ENCODE measurements around the gene ADGRB2. TPM values are rescaled to one million over a fixed set of nuclear protein-coding genes. Genes with fewer than 3 reads are reported as not detected.

ADGRB2 gene
- total RNA-seq, 4 donors from 2014 or later = 3.3 to 39.1 (median 17.2) TPM

GRCh38 chr1:31789259-31790065, 25.3 kb upstream of the ADGRB2 start:
- no peaks in the 10 kb centered on the region for H3K27me3 ChIP-seq
- no peaks in the 10 kb centered on the region for H3K9me3 ChIP-seq
- no peaks in the 10 kb centered on the region for H3K36me3 ChIP-seq
- peak overlapping the region; percentile 63 to 77 (median 65) for H3K4me3 ChIP-seq
- TF ChIP-seq CTCF (IDR thresholded peaks at IDR 0.05) (peak; percentile 94 to 98 (median 95)), POLR2A (IDR thresholded peaks at IDR 0.05) (no peak)
- peak overlapping the region; percentile 77 to 85 (median 78) for H3K27ac ChIP-seq
- H3K4me1 ChIP-seq = peaks cover 0 to 9% (median 2%) of the 10 kb centered on the region in 4 donors
- peak; percentile 98 to 100 (median 99) for DNase-seq

DNA sequence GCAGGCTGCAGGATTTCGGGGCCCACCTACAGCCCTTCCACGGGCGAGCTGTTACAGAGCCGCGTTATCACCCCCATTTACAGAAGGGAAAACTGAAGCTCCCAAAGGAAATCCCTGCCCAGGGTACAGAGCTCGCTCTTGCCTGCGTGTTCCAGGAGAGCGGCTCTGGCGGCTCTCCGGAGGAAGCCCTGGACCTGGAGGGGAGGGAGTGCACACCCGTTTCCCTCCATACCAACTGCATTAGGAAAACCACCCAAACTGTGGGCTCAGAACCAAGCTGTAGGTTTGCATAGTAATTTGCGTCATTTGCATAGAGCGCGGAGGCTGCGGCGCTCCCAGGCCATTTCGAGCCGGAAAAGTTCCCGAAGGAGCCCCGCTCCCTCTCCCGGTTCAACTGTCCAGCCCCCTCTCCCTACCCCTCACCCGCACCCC, 24.7 kb upstream of the ADGRB2 start:
- DNase-seq = no peak
- Histone ChIP-seq H3K27ac (peak overlapping the region; percentile 77 to 85 (median 78)), H3K36me3 (no peaks in the 10 kb centered on the region), H3K27me3 (no peaks in the 10 kb centered on the region), H3K4me1 (peaks cover 0 to 9% (median 2%) of the 10 kb centered on the region in 4 donors), H3K4me3 (peak overlapping the region; percentile 63 to 77 (median 65)), H3K9me3 (no peaks in the 10 kb centered on the region)
- TF ChIP-seq POLR2A (IDR thresholded peaks at IDR 0.05) (no peak), CTCF (IDR thresholded peaks at IDR 0.05) (no peak)

- TF ChIP-seq POLR2A (IDR thresholded peaks at IDR 0.05) (peak; percentile 42 to 54), CTCF (IDR thresholded peaks at IDR 0.05) (no peak)
Observed at GRCh38 chr1:31788138-31788824, 24.1 kb upstream of the ADGRB2 start.

GRCh38 chr1:31787786-31788137, 23.6 kb upstream of the ADGRB2 start:
- Histone ChIP-seq H3K4me3 (peak overlapping the region in 2 of 4 donors; percentile 63 to 64), H3K4me1 (peaks cover 0 to 9% (median 2%) of the 10 kb centered on the region in 4 donors), H3K27me3 (no peaks in the 10 kb centered on the region), H3K36me3 (no peaks in the 10 kb centered on the region), H3K27ac (peak overlapping the region; percentile 77 to 85 (median 78)), H3K9me3 (no peaks in the 10 kb centered on the region)
- TF ChIP-seq POLR2A (IDR thresholded peaks at IDR 0.05) (no peak), CTCF (IDR thresholded peaks at IDR 0.05) (no peak)
- no peak for DNase-seq

More at GRCh38 chr1:31788138-31788824, 24.1 kb upstream of the ADGRB2 start:
- peak; percentile 96 to 98 (median 96) for DNase-seq
- Histone ChIP-seq H3K4me3 (peak overlapping the region; percentile 63 to 77 (median 65)), H3K36me3 (no peaks in the 10 kb centered on the region), H3K4me1 (peaks cover 0 to 9% (median 2%) of the 10 kb centered on the region in 4 donors), H3K27ac (peak overlapping the region; percentile 77 to 85 (median 78)), H3K27me3 (no peaks in the 10 kb centered on the region), H3K9me3 (no peaks in the 10 kb centered on the region)

GRCh38 chr1:31787261-31787660, 23.1 kb upstream of the ADGRB2 start:
- Histone ChIP-seq H3K4me3 (no peak overlapping the region), H3K27ac (peak overlapping the region in 2 of 4 donors; percentile 77 to 85), H3K9me3 (no peaks in the 10 kb centered on the region), H3K36me3 (no peaks in the 10 kb centered on the region), H3K4me1 (peaks cover 0 to 11% (median 2%) of the 10 kb centered on the region in 4 donors), H3K27me3 (no peaks in the 10 kb centered on the region)
- peak in 1 of 3 donors; percentile 43 for DNase-seq
- no peak for TF ChIP-seq CTCF (IDR thresholded peaks at IDR 0.05)
- TF ChIP-seq POLR2A (IDR thresholded peaks at IDR 0.05) = no peak
